Measurements from ENCODE around the gene NAALADL2. TPM values are rescaled to one million over a fixed set of nuclear protein-coding genes. Genes with fewer than 3 reads are reported as not detected.

NAALADL2 gene
- total and polyA plus RNA-seq, 2 of the 8 experiments (the other 6 are each of a cell fraction or from before 2014, with no cell fraction given): 0.12 to 0.22 TPM

DNA sequence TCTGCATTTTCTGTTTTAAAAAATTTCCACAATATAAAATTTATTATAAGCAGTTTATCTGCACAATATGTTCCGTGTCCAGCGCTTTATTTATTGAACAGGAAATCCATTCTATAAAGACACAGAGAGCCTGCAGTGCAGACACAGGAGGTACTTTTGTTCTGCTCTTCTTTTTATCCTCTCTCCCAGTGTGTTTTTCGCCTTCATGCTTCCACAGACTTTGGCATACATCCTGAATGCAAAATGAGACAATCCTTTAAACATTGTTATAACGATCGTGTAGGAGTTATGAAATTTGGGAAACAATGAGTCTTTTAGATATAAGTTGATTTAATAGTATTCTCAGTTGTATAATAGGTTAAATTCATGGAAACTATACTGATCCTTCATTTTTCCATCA is 749.2 kb downstream of the NAALADL2 start:
- ChIA-PET CTCF (ENCODE audit: partially characterized antibody) (no interaction called here), POLR2A (ENCODE audit: partially characterized antibody) (no interaction called here)
- H3K4me1 ChIP-seq (replicated peaks in 1 of 4; ENCODE audit: control insufficient read depth in 3 of 4, insufficient read depth in 4 of 4, low read length in 3 of 4): no peaks in the 10 kb centered on the region
- H3K23me2 ChIP-seq (ENCODE audit: low read depth, low read length): no peaks in the 10 kb centered on the region
- no peak overlapping the region for H3K14ac ChIP-seq (ENCODE audit: insufficient read length)
- H2BK5ac ChIP-seq (ENCODE audit: low read depth, low read length): no peak overlapping the region
- H3K4me3 ChIP-seq (ENCODE audit: extremely low read depth in 1 of 4, insufficient read depth in 2 of 4, low read depth in 3 of 4, low read length in 4 of 4): no peak overlapping the region
- no peak for DNase-seq (ENCODE audit: low read depth in 1 of 2, low spot score in 2 of 2)
- H3K9me3 ChIP-seq (ENCODE audit: insufficient read depth in 2 of 2, low read depth in 1 of 2, low read length in 1 of 2): no peaks in the 10 kb centered on the region
- H4K8ac ChIP-seq (ENCODE audit: extremely low read depth, insufficient read depth, low read length): no peak overlapping the region
- no peak overlapping the region for H3K4ac ChIP-seq (replicated peaks; ENCODE audit: insufficient read length, low read depth, low read length)
- no peak overlapping the region for H2AK5ac ChIP-seq (ENCODE audit: low read depth, low read length)
- no peak overlapping the region for H2BK15ac ChIP-seq (ENCODE audit: low read length)
- no peak overlapping the region for H2AFZ ChIP-seq (ENCODE audit: low read length)
- 91% methylated on average over 5 of the region's 5 CpGs; no CpG with 5 or more reads in 1 of the 2 experiments for whole genome bisulfite sequencing, 2 experiments (ENCODE audit: extremely low coverage in 1 of 2, insufficient coverage in 1 of 2, insufficient read length in 1 of 2, insufficient replicate concordance in 2 of 2, low coverage in 1 of 2, low lambda C conversion rate in 2 of 2, missing lambda C conversion rate in 1 of 2)
- H3K23ac ChIP-seq (ENCODE audit: insufficient read length): no peak overlapping the region
- no peak overlapping the region for H3K56ac ChIP-seq (replicated peaks; ENCODE audit: insufficient read length, low read depth, low read length)
- H3K27ac ChIP-seq (ENCODE audit: low read depth, low read length): no peak overlapping the region
- no peak overlapping the region for H4K5ac ChIP-seq (ENCODE audit: insufficient read length, low read depth, low read length)
- no peak overlapping the region for H3K18ac ChIP-seq (ENCODE audit: extremely low read depth, low read length)
- no peaks in the 10 kb centered on the region for H3K79me2 ChIP-seq (ENCODE audit: control insufficient read depth in 1 of 2, insufficient read depth in 2 of 2, low read length in 2 of 2)
- no peaks in the 10 kb centered on the region for H4K20me1 ChIP-seq (replicated peaks in 1 of 2; ENCODE audit: control insufficient read depth in 1 of 2, insufficient read depth in 2 of 2, low read length in 2 of 2)
- no peaks in the 10 kb centered on the region for H3K27me3 ChIP-seq (replicated peaks in 1 of 4; ENCODE audit: control insufficient read depth in 3 of 4, extremely low read depth in 1 of 4, insufficient read depth in 3 of 4, low read length in 3 of 4)
- no peak overlapping the region for H3K9ac ChIP-seq (replicated peaks in 1 of 4; ENCODE audit: extremely low read depth in 1 of 4, low read depth in 3 of 4, low read length in 3 of 4)
- H2BK120ac ChIP-seq (replicated peaks; ENCODE audit: low read depth, low read length): no peak overlapping the region
- no peaks in the 10 kb centered on the region for H3K79me1 ChIP-seq (ENCODE audit: low read depth, low read length)
- H4K91ac ChIP-seq (replicated peaks; ENCODE audit: insufficient read length, low read length): no peak overlapping the region
- no peak overlapping the region for H3K4me2 ChIP-seq (ENCODE audit: insufficient read depth in 1 of 2, low read depth in 2 of 2, low read length in 2 of 2)
- no peaks in the 10 kb centered on the region for H3K36me3 ChIP-seq (ENCODE audit: control insufficient read depth in 2 of 4, insufficient read depth in 4 of 4, low read length in 3 of 4)
- no peak overlapping the region for H2BK20ac ChIP-seq (ENCODE audit: low read length)
- H2BK12ac ChIP-seq (ENCODE audit: low read depth, low read length): no peak overlapping the region
- no peak for FAIRE-seq
- no peak for TF ChIP-seq KDM1A (IDR thresholded peaks at IDR 0.05; ENCODE audit: borderline replicate concordance, low read length)
- TF ChIP-seq POLR2AphosphoS5 (IDR thresholded peaks at IDR 0.05; ENCODE audit: low read depth, low read length): no peak
- no peak for TF ChIP-seq BACH1 (IDR thresholded peaks at IDR 0.05; ENCODE audit: low read length)
- TF ChIP-seq POLR2A (IDR thresholded peaks at IDR 0.05; ENCODE audit: control extremely low read depth in 1 of 2, low read depth in 2 of 2, low read length in 2 of 2): no peak
- TF ChIP-seq CREB1 (IDR thresholded peaks at IDR 0.05): no peak
- no peak for TF ChIP-seq CTBP2 (IDR thresholded peaks at IDR 0.05; ENCODE audit: borderline replicate concordance, insufficient read depth, insufficient read length, low read length)
- TF ChIP-seq SRF (IDR thresholded peaks at IDR 0.05; ENCODE audit: low read depth, low read length): no peak
- no peak for TF ChIP-seq CBX5 (IDR thresholded peaks at IDR 0.05; ENCODE audit: low read depth, low read length)
- no peak for TF ChIP-seq FOSL1 (IDR thresholded peaks at IDR 0.05; ENCODE audit: insufficient read depth, low read depth, low read length)
- TF ChIP-seq, protein P1, sequence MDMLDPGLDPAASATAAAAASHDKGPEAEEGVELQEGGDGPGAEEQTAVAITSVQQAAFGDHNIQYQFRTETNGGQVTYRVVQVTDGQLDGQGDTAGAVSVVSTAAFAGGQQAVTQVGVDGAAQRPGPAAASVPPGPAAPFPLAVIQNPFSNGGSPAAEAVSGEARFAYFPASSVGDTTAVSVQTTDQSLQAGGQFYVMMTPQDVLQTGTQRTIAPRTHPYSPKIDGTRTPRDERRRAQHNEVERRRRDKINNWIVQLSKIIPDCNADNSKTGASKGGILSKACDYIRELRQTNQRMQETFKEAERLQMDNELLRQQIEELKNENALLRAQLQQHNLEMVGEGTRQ (IDR thresholded peaks at IDR 0.05; ENCODE audit: low read length): no peak
- TF ChIP-seq TAF7 (optimal IDR thresholded peaks at IDR 0.05; ENCODE audit: borderline replicate concordance, low read depth, low read length): no peak
- no peak for TF ChIP-seq RNF2 (IDR thresholded peaks at IDR 0.05; ENCODE audit: borderline replicate concordance, low read depth, low read length, missing control alignments, poor library complexity, severe bottlenecking)
- TF ChIP-seq EP300 (IDR thresholded peaks at IDR 0.05; ENCODE audit: borderline replicate concordance in 1 of 2, low read depth in 2 of 2, low read length in 2 of 2): no peak
